GM18498 (cell line): ENCODE data around the gene CIRBP.

Experiments
- ATAC-seq: cut with Tn5 transposase; IDR thresholded peaks from one replicate; pipeline ENCODE4 v1.9.1; 2021; ENCODE audit warnings: mild to moderate bottlenecking, moderate library complexity; ENCODE audit not compliant: unreplicated experiment

The CIRBP gene

DNA sequence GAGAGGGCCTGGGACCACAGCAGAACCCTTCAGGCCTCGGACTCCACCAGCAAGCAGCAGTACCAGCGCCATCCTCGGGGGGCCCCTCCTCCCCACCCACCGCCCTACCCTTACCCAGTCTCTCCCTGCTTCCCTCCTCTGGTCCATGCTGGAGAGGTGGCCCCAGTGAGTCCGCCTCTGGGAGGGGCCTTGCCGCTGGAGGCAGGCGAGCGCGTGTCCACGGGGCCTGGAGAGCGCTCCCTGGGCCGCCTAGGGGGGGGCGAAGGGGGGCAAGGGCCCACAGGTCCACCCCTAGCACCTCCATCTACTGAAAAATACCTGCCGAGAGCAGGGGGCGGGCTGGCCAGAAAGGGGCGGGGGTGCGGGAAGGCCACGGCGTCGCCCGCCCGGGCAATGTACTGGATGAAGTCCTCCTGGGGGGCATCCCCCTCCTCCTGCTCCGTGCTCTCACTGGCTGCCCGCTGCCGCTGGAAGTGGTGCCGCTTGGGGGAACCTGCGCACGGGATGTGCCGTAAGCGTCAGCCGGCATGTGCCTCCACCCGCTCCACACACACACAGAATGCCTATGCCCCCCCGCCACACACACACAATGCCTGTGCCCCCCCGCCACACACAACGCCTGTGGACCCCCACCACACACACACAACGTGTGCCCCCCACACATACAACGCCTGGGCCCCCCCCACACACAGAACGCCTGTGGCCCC is 38.2 kb upstream of the CIRBP start:
- ATAC-seq, result no peak

DNA sequence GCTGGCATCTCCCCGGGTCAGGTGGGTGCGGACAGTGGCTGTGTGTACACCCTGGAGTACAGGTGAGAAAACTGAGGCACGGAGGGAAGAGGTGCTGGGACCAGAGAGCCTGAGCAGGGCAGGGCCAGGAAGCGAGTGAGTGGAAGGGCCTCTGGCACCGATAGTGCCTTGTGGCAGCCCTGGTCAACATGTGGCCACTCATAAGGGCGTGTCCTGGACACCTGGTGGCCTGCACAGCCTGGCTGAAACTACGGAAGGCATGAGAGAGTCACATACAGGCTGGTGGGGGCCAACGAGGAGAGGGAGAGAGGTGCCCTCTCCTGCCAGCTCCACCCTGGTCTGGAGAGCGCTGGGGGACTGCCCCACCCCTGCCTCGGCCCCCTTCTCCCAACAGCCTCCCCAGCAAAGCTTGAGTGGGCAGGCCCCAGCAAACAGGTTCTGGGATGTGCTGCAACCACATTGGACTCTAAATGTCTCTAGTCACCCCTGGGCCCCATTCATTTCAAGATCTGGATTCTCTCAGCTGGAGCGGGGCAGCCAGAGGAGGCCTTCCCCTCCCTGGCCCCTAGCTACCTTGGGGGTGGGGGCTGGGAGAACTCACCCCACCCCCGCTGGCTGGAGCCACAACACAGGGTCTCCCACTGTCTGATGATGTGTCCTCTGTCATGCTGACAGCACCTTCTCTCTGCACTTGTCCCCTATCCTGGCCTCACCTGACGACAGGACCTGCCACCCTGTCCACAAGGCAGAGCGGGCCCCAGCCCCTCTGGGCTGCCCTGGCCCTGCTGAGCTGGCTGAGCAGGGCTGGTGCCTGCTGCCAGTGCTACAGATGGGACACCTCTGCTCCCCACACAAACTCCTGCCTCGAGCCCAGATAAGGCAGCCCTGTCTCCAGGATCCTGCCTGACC is 37.1 kb upstream of the CIRBP start:
- no peak for ATAC-seq

DNA sequence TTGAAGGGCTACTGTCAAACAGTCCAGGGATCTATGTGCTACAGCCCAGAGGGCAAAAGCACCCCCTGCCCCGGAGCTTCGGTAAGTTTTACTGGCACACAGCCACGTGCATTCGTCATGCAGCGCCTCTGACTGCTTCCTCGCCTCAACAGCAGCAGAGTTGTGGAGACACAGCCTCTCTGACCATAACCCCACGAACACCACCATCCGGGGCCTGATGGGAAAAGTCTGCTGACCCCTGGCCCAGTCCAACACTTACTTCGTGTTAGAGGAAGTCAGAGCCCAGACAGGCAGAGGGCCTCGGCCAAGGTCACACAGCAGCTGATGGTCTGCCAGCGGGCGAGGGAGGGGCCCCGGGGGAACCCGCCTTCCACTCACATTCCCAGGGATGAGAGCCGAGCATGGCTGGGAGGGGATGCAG is 36.5 kb upstream of the CIRBP start:
- no peak for ATAC-seq

- no peak for ATAC-seq
These were observed 35.9 kb upstream of the CIRBP start for GRCh38 chr19:1233115-1233667.

DNA sequence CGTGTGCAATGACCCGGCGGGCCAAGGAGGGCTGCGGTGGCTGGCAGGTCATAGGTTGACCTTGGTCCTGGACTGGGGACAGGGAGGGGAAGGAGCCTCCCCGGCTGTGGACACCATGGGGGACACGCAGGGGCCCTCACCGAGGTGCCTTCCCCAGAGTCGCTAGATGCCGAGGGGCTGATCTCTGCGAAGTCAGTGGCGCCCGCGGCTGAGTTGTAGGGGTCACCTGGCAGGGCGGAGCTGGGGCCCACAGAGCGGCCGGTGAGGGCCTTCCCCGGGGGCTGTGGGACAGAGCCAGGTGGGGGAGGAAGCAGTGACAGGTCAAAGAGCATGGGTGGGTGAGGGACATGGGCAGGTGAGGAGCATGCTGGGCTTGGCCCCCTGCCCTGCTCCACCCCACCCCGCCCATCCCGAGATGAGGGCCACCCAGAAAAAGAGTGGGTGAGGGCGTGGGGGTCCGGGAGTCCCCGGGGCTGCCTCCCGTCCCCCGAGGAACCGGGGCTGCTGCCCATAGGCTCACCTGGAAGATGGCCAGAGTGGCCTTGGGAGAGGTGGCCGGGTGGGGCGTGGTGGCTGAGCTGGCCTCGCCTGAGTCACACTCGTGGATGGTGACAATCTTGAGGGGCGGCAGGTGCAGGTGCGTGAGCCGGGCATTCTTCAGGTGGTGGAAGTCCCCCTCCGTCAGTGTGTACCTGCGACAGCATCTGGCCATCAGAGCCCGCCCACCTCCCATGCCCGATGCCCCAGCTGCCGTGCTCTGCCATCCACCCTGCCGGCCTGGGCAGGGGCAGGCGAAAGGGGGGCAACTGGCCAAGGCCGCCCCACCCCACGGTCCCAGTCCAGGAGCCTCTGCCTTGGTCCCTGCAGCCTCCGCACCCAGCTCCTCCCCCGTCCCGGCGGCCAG is 34.8 kb upstream of the CIRBP start:
- ATAC-seq, result no peak

DNA sequence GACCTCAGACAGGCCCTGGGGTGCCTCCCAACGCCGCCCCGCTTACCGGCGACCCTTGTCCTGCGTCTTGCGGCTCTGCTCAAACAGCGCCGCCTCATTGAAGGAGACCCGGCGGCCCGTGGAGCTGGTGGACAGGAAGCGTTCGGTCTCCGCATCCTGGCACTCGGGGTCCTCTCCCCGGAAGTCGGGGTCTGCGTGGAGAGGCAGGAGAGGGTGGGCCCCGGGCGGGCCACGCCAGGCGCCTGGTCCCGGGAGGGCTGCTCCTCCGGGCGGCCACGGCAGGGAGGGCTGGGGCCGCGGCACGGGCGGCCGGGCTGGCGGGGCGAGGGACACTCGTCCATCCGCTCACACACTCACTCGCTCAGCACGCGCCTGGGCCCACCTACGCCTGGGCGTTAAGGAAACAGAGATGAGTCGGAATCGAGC is 34.2 kb upstream of the CIRBP start:
- ATAC-seq, result no peak

- ATAC-seq, result no peak
These were observed 33.2 kb upstream of the CIRBP start for GRCh38 chr19:1235625-1236538.

- no peak for ATAC-seq
These were observed 32.6 kb upstream of the CIRBP start for GRCh38 chr19:1236576-1236975.

DNA sequence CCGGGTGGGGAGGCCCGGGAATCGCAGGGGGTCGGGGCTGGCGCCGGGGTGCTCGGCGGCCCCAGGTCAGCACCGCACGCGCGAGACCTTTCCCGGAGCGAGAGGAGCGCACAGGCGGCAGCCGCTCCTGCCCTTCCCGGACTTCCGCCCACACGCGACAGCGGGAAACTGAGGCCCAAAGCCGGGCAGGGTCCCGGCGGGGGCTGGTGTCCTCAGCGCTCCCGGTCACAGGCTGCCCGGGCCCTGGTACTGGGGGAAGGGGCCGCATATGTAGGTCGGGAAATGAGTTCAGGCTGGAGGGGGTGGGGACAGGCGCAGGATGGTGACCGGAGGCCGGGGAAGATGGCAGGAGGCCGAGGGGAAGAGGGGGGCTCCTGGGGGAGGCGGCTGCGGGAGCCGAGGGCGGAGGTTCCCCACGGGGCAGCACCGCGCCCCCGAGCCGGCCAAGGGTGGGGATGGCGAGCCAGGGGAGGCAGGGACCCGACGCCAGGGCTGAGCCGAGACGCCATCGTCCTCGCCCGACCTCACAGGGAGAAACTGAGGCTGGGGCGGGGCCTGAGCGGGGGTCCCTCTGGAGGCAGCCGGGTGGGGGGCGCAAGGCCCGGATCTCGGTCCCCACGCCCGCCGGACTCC is 32.0 kb upstream of the CIRBP start:
- ATAC-seq, result no peak

GRCh38 chr19:1237754-1238368 is 31.3 kb upstream of the CIRBP start, which contains the start of gene CBARP:
Gene CBARP, minus strand, starts transcription at chr19:1238005. Its CDS starts 1,905 bp downstream, at chr19:1236100.
- ATAC-seq, result no peak

GRCh38 chr19:1238369-1239303 is 30.5 kb upstream of the CIRBP start:
- ATAC-seq, result no peak

GRCh38 chr19:1239420-1239795 is 29.7 kb upstream of the CIRBP start:
- no peak for ATAC-seq

DNA sequence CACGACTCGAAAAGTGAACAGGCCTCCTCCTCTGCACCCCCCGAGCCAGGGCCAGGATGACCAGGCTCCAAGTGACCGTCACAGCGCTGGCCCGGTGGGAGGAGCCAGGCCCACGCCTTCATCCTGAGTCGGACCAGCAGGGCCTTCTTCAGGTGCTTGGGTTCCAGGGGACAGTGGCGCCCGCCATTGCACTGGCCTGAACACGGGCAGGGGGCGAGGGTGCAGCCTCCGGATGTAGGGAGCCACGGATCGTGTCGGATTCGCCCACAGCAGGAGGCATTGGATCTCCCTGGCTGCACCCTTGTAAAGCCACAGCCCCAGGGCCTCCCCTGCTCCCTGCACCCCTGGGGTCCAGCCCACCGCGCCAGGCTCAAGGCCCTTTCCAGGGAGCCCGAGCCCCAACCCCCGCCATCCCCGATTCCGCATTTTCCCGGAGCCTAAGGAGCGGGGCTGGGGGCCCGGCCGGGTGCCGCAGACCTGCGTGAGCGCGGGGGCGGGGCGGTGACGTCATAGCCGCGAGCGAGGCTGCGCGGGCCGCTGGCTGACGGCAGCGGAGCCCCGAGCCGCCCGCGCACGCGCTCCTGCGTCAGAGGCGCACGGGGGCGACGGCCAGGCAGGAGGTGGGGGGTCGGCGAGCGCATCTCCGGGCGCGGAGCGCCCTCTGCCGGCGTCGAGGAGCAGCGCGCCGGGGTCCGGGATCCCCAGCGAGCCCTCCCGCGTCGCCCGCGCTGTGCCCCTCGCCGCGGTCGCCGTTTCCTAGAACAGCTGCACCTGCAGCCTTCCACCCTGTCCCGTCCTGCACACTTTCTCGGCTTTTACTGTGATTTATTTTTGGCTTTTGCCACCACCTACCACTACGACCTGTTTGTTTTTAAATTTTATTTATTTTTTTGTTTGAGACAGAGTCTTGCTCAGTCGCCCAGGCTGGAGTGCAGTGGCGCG is 29.1 kb upstream of the CIRBP start:
- peak; percentile 43 for ATAC-seq

GRCh38 chr19:1240925-1241324 is 28.2 kb upstream of the CIRBP start:
- no peak for ATAC-seq

DNA sequence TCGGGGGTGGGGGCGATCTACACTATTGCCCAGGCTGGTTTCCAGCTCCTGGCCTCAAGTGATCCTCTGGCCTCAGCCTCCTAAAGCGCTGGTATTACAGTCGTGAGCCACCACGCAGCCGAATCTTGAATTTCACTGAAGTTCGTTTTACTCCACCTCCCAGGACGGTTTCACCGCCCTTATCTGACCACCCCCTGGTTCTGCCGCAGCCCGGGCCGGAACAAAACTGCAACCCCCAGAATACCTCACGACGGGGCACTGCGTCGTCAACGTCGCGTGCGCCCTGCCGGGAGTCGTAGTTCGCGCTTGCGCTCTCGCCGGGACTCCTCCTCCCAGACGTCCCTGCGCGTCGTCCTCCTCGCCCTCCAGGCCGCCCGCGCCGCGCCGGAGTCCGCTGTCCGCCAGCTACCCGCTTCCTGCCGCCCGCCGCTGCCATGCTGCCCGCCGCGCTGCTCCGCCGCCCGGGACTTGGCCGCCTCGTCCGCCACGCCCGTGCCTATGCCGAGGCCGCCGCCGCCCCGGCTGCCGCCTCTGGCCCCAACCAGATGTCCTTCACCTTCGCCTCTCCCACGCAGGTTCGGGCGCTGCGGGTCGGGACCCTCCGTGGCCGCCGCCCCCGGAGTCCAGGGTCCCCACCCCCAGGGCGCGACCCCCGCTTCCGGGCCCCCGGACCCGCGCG is 27.6 kb upstream of the CIRBP start, which contains the start of gene ATP5F1D:
Gene ATP5F1D, plus strand, starts transcription at position 335 of the 679 bp plus-strand sequence. Its CDS starts 100 bp downstream, at position 435.
- ATAC-seq, result peak; percentile 53
